HFFc6 (cell line): ENCODE measurements around the gene TMEM266. TPM values are rescaled to one million over a fixed set of nuclear protein-coding genes. Genes with fewer than 3 reads are reported as not detected.

Source experiments
- DNase-seq: peaks from one replicate; pipeline ENCODE4 v3.0.0-alpha.2; 2018
- H3K27ac Mint-ChIP-seq: 2 replicates; pipeline ENCODE4 v1.8.0; 2020; ENCODE audit warnings: mild to moderate bottlenecking, mixed read lengths
- H3K27me3 Mint-ChIP-seq: 2 replicates; pipeline ENCODE4 v1.8.0; 2021; ENCODE audit warnings: mild to moderate bottlenecking, moderate library complexity, mixed read lengths; ENCODE audit not compliant: insufficient read depth
- H3K36me3 Mint-ChIP-seq: 2 replicates; pipeline ENCODE4 v1.8.0; 2021; ENCODE audit warnings: low read depth, mixed read lengths
- H3K4me1 Mint-ChIP-seq: 2 replicates; pipeline ENCODE4 v1.8.0; 2020; ENCODE audit warnings: low read depth, mixed read lengths
- H3K4me3 Mint-ChIP-seq: 2 replicates; pipeline ENCODE4 v1.8.0; 2020; ENCODE audit warnings: mild to moderate bottlenecking, moderate library complexity, mixed read lengths
- H3K9me3 Mint-ChIP-seq: 2 replicates; pipeline ENCODE4 v1.8.0; 2020; ENCODE audit warnings: mild to moderate bottlenecking, mixed read lengths
- total RNA-seq, 6 experiments: library from RNA; stranded (reverse); fragmentation: NEBNext Ultra II Directional; extraction: Animal tissue kit (Norgen Biotek cat#: 25700); gene quantifications; 2 replicates in 1 of 6; 3 replicates in 5 of 6; pipeline ENCODE4 v1.2.3, GENCODE V29; 2021
- TF ChIP-seq, protein P1 (sequence below): fragments of 200-600 bp; sonication (generic); IDR thresholded peaks from 2 replicates; pipeline ENCODE4 v1.5.0; 2021; ENCODE audit warnings: antibody characterized with exemption, mild to moderate bottlenecking

The TMEM266 gene
- total RNA-seq, 6 experiments from 2014 or later: 0.10 to 0.19 (median 0.17) TPM; not detected in 1

DNA sequence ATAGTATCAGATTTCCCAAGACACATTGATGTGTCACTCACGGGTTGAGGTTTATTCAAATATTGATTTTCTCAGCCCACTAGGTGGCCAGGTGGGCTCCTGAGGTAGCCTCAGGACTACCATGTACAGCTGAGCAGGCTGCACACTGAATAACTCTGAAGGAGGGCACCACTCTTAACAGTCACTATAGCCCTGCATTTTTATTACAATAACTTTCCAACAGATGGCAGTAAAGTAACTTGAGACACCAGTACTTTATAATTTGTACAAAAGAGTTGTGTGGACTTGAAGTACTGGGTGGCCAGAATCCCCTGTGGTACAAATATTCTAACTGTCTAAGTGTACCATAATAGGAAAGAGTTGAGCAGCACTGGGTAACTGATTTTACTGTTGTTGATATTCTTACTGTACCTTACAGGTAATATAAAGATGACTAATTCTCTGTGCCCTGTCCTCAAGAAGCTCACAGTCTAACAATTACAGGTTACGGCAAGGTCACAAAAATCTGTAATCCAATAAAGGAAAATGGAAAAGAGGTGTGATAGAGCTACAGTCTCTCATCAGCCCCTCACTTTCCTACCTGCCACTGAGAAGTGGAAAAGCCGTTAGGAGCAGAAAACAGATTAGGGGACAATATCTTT, 175.5 kb downstream of the TMEM266 start:
- no peaks in the 10 kb centered on the region for H3K9me3 Mint-ChIP-seq
- peaks cover 12% of the 10 kb centered on the region; the same call in 1 of the 2 replicates for H3K4me1 Mint-ChIP-seq
- H3K27me3 Mint-ChIP-seq: no peaks in the 10 kb centered on the region
- H3K4me3 Mint-ChIP-seq: no peak overlapping the region
- TF ChIP-seq, protein P1, sequence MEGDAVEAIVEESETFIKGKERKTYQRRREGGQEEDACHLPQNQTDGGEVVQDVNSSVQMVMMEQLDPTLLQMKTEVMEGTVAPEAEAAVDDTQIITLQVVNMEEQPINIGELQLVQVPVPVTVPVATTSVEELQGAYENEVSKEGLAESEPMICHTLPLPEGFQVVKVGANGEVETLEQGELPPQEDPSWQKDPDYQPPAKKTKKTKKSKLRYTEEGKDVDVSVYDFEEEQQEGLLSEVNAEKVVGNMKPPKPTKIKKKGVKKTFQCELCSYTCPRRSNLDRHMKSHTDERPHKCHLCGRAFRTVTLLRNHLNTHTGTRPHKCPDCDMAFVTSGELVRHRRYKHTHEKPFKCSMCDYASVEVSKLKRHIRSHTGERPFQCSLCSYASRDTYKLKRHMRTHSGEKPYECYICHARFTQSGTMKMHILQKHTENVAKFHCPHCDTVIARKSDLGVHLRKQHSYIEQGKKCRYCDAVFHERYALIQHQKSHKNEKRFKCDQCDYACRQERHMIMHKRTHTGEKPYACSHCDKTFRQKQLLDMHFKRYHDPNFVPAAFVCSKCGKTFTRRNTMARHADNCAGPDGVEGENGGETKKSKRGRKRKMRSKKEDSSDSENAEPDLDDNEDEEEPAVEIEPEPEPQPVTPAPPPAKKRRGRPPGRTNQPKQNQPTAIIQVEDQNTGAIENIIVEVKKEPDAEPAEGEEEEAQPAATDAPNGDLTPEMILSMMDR: peak; percentile 75
- H3K36me3 Mint-ChIP-seq: peaks cover 5% of the 10 kb centered on the region; the same call in 1 of the 2 replicates
- no peak overlapping the region for H3K27ac Mint-ChIP-seq
- DNase-seq: peak; percentile 70

DNA sequence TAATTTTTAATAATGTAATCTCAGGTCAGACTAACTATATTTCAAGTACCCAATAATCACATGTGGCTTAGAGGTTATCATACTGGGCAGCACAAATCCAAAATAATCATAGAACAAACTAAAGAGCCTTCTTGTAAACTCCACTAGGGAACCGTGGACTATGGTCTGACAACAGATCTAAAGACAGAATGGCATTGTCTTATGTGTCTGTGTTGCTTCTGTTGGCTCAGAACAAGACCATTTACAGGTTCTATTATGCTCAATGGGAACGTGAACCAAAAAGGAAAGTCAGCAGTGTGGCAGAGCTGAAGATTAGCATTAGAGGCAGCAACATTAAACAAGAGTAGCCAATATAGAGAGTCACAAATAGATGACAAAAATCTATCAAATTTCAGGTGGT, 176.6 kb downstream of the TMEM266 start:
- Mint-ChIP-seq H3K4me1 (peaks cover 12% of the 10 kb centered on the region; the same call in 1 of the 2 replicates), H3K27ac (no peak overlapping the region), H3K4me3 (no peak overlapping the region), H3K36me3 (no peaks in the 10 kb centered on the region), H3K9me3 (no peaks in the 10 kb centered on the region), H3K27me3 (no peaks in the 10 kb centered on the region)
- no peak for DNase-seq
- TF ChIP-seq, protein P1: no peak

DNA sequence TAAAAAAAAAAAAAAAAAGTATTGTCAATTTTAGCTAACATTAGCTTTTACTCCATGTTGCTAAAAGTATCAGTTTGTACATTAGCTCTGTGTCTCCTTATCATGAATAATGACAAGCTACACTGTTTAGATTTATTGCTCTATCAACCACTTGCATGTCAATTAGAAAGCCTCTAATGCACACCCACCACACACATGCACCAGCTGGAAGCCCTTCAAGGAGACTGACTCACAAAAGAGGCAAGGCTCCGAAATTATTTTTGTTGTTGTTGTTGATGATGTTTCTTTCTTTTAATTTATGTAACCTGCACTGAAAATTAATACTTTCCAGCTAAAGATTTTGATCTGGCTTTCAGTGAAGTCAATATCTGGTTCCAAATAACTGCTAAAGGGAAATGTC, 180.0 kb downstream of the TMEM266 start:
- DNase-seq: no peak
- Mint-ChIP-seq H3K27ac (no peak overlapping the region), H3K36me3 (peaks cover 11% of the 10 kb centered on the region), H3K27me3 (no peaks in the 10 kb centered on the region), H3K4me3 (no peak overlapping the region), H3K4me1 (peaks cover 6% of the 10 kb centered on the region; the same call in 1 of the 2 replicates), H3K9me3 (no peaks in the 10 kb centered on the region)
- TF ChIP-seq, protein P1: no peak

DNA sequence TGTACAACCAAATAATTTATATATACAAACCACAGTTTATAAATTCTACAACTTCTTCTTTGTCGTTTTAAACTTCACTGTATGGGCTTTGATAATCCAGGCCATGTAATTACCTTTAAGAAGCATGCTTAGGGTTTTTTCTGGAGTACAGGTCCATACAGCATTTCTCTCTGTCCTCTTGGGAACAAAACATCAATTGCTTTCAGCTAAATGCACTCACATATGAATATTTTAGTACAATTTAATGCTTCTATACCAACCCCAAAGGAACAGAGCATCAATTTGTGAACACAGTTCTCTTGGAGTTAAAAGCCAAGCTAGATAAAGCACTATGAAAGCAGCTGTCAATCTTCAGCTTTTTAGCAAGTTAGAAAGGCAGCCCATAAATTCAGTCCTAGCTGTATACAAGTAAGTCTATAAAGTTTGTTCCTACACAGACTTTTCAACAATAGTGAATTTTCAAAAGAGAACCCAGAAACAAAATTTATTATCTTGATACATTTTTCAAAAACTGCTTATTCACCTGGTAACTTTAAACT, 185.4 kb downstream of the TMEM266 start:
- TF ChIP-seq, protein P1: no peak
- no peak overlapping the region for H3K4me3 Mint-ChIP-seq
- H3K27ac Mint-ChIP-seq: no peak overlapping the region
- no peaks in the 10 kb centered on the region for H3K27me3 Mint-ChIP-seq
- DNase-seq: no peak
- H3K36me3 Mint-ChIP-seq: peaks cover 11% of the 10 kb centered on the region
- no peaks in the 10 kb centered on the region for H3K4me1 Mint-ChIP-seq
- no peaks in the 10 kb centered on the region for H3K9me3 Mint-ChIP-seq

DNA sequence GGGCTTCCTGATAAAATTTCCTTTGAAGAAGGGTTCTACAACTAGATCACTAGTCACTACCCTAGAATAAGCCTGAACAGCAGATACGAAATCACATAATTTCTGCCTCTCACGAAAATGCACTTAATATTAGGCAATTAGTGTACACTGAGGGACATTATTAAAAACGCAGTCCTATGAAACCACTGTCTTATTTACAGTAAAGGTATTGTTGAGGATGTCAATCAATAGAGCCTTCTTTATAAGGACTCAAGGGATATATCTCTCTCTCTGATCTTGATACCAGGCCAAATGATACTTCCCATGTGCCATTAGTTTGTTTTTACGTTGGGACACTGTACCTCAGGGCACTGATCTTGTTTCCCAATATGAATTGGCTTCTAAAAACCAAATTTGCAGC, 191.9 kb downstream of the TMEM266 start:
- Mint-ChIP-seq H3K27ac (no peak overlapping the region), H3K4me1 (no peaks in the 10 kb centered on the region), H3K4me3 (no peak overlapping the region), H3K9me3 (no peaks in the 10 kb centered on the region), H3K27me3 (no peaks in the 10 kb centered on the region; the same call in 1 of the 2 replicates), H3K36me3 (no peaks in the 10 kb centered on the region; the same call in 1 of the 2 replicates)
- DNase-seq: no peak
- TF ChIP-seq, protein P1: no peak
